Measurements from ENCODE around the gene DARS1.
"Not testable (repeated sequence)": the region's sequence is repeated elsewhere in the genome, so short reads cannot be mapped to it uniquely, and the experiment has no call there.

- TF ChIP-seq CTCF (conservative IDR thresholded peaks at IDR 0.05); EZH2 (IDR thresholded peaks at IDR 0.05; ENCODE audit: low read depth): not testable (repeated sequence)
These were observed 26.5 kb downstream of the DARS1 start for GRCh38 chr2:135958927-135959326.

Data from PC-9 (cell line).